Measurements from ENCODE around the gene MARCHF3.

GRCh38 chr5:126900796-126901195 is 129.6 kb downstream of the MARCHF3 start:
- TF ChIP-seq CTCF (conservative IDR thresholded peaks at IDR 0.05; ENCODE audit: low read length): no peak
- no peak for TF ChIP-seq EZH2phosphoT487 (IDR thresholded peaks at IDR 0.05; ENCODE audit: borderline replicate concordance, low read depth, low read length)
